SJSA1 (cell line): ENCODE results near the gene SFXN2. TPM values are rescaled to one million over a fixed set of nuclear protein-coding genes. Genes with fewer than 3 reads are reported as not detected.

Source experiments
- DNase-seq, 2 experiments: peaks; one replicate each; pipeline ENCODE4 v3.0.0-alpha.2; 2015 to 2020; ENCODE audit warnings: low spot score in 2 of 2, low read depth in 1 of 2
- H3K27ac ChIP-seq: fragments of 250-450 bp; sonication (Bioruptor Pico); 2 replicates; pipeline ENCODE4 v1.5.1; 2020; ENCODE audit warnings: mild to moderate bottlenecking, moderate library complexity
- H3K27me3 ChIP-seq: fragments of 250-450 bp; sonication (Bioruptor Pico); replicated peaks from 2 replicates; pipeline ENCODE4 v1.5.1; 2020; ENCODE audit warnings: mild to moderate bottlenecking, moderate library complexity
- H3K36me3 ChIP-seq: fragments of 250-450 bp; sonication (Bioruptor Pico); 2 replicates; pipeline ENCODE4 v1.5.1; 2020; ENCODE audit warnings: mild to moderate bottlenecking
- H3K4me1 ChIP-seq: fragments of 250-450 bp; sonication (Bioruptor Pico); replicated peaks from 2 replicates; pipeline ENCODE4 v1.6.1; 2021; ENCODE audit warnings: mild to moderate bottlenecking
- H3K4me3 ChIP-seq: fragments of 250-450 bp; sonication (Bioruptor Pico); 2 replicates; pipeline ENCODE4 v1.5.1; 2020; ENCODE audit warnings: mild to moderate bottlenecking
- H3K9me3 ChIP-seq: fragments of 250-450 bp; sonication (Bioruptor Pico); replicated peaks from 2 replicates; pipeline ENCODE4 v1.5.1; 2020; ENCODE audit warnings: mild to moderate bottlenecking
- total RNA-seq: library from RNA; depleted of rRNA; stranded (reverse); fragments of >200 nt; shearing (Covaris generic); gene quantifications from 2 replicates; pipeline ENCODE4 v1.2.3, GENCODE V29; 2014; rRNA removed

The SFXN2 gene
- total RNA-seq, 1 experiment from 2014 or later = 3.1 TPM

DNA sequence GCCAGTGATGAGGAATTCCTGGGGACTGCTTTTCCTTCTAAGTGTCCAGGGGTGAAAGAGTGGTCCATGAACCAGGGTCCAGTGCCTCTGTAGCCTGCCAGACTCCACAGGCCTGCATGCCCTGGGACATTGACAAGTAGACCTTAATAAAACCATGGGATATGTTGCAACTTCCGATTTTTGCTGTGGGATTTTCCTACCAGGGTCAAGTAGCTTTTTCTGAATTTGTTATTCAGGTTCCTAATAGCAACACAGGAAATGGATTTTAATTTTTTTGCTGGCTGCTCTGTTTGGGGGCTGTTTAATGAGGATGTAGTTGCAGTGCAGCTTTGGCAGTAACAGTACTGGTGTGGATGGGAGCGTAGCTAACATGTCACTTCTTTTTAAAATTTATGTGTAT is 71.4 kb downstream of the SFXN2 start:
- Histone ChIP-seq H3K9me3 (no peaks in the 10 kb centered on the region), H3K4me3 (no peak overlapping the region), H3K4me1 (peaks cover 29% of the 10 kb centered on the region), H3K27me3 (no peaks in the 10 kb centered on the region), H3K36me3 (no peaks in the 10 kb centered on the region), H3K27ac (no peak overlapping the region)
- no peak for DNase-seq

DNA sequence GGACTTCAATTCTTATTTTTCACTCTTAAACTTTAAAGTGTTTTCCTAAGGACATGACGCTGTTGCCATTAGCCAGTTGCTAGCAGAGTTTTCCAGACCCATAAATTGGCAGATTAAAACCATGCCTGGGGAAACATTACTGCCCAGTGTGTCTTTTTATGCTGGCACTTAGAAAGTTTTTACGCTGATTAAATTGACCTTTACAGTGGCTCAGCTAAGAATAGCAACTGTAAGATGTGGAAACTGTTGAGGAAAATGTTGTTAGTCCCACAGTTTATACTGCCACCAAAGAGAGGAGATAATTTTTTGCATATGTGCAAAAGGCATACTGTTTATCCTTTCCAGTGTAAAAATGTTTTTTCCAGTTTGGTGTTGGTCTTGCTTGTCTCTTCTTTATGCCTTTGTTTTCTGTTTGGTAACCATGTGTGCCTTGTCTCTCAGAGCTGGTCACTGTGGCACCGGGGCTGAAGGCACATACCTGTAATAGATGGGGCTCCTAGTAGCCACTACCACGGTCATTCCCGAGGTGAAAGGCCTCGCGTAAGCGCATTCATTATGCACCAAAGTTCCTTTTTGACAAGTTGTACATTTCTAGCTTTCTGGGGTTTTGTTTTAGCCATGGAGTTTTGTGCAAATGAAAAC is 77.4 kb downstream of the SFXN2 start:
- H3K27me3 ChIP-seq = no peaks in the 10 kb centered on the region
- DNase-seq = peak in 1 of 2 experiments; percentile 26
- peaks cover 26% of the 10 kb centered on the region for H3K4me1 ChIP-seq
- H3K9me3 ChIP-seq = no peaks in the 10 kb centered on the region
- no peak overlapping the region for H3K27ac ChIP-seq
- no peaks in the 10 kb centered on the region for H3K36me3 ChIP-seq
- no peak overlapping the region for H3K4me3 ChIP-seq

Other genes starting within 250 kb of the SFXN2 start
- 117 and 126 TPM in 2 replicates for gene ACTR1A, start 211.9 kb upstream of the SFXN2 start, total RNA-seq
- 2.7 and 3.7 TPM in 2 replicates for gene SUFU, start 210.7 kb upstream of the SFXN2 start, total RNA-seq
- gene TRIM8, start 70.2 kb upstream of the SFXN2 start, total RNA-seq = 77.2 and 93.3 TPM in 2 replicates
- 12.1 and 14.3 TPM in 2 replicates for gene ARL3, start 239 bp upstream of the SFXN2 start, total RNA-seq
- gene WBP1L, start 29.3 kb downstream of the SFXN2 start, total RNA-seq = 13.3 and 21.0 TPM in 2 replicates
- gene CYP17A1, start 122.8 kb downstream of the SFXN2 start, total RNA-seq = not detected in 2 replicates
- 31.9 and 41.9 TPM in 2 replicates for gene BORCS7, start 139.6 kb downstream of the SFXN2 start, total RNA-seq
- 0.09 and 0.45 TPM in 2 replicates for gene AS3MT, start 154.8 kb downstream of the SFXN2 start, total RNA-seq
- 8.2 and 8.9 TPM in 2 replicates for gene CNNM2, start 203.7 kb downstream of the SFXN2 start, total RNA-seq